Stimulated activated CD4-positive, alpha-beta T cell treated with anti-CD3 and anti-CD28 coated beads, Interleukin-15, amount 100 ng/mL, for 24 hours (primary cell): Measurements from ENCODE around the gene ARHGAP45.
"Not testable (repeated sequence)": the region's sequence is repeated elsewhere in the genome, so short reads cannot be mapped to it uniquely, and the experiment has no call there.

Experiments used
- DNase-seq: peaks from one replicate; pipeline ENCODE4 v3.0.0-alpha.2; 2020

Gene ARHGAP45

GRCh38 chr19:1105008-1105872, 38.3 kb downstream of the ARHGAP45 start:
- no peak for DNase-seq

GRCh38 chr19:1105873-1106840, 39.2 kb downstream of the ARHGAP45 start:
- DNase-seq: no peak

- DNase-seq: no peak
Observed at GRCh38 chr19:1106841-1107660, 40.1 kb downstream of the ARHGAP45 start.

GRCh38 chr19:1107661-1108261, 40.8 kb downstream of the ARHGAP45 start:
- no peak for DNase-seq

GRCh38 chr19:1108291-1109031, 41.5 kb downstream of the ARHGAP45 start:
- no peak for DNase-seq

GRCh38 chr19:1109032-1109551, 42.1 kb downstream of the ARHGAP45 start:
- DNase-seq: no peak

- DNase-seq: no peak
Observed at GRCh38 chr19:1109697-1110671, 43.0 kb downstream of the ARHGAP45 start.

GRCh38 chr19:1110809-1111640, 44.1 kb downstream of the ARHGAP45 start:
- no peak for DNase-seq

- DNase-seq: no peak
Observed at GRCh38 chr19:1111641-1112267, 44.8 kb downstream of the ARHGAP45 start.

- no peak for DNase-seq
Observed at GRCh38 chr19:1112268-1113029, 45.5 kb downstream of the ARHGAP45 start.

- peak; percentile 92 for DNase-seq
Observed at GRCh38 chr19:1113030-1113985, 46.3 kb downstream of the ARHGAP45 start.

GRCh38 chr19:1113986-1114483, 47.1 kb downstream of the ARHGAP45 start:
- no peak for DNase-seq

GRCh38 chr19:1114728-1115127, 47.8 kb downstream of the ARHGAP45 start:
- not testable (repeated sequence) for DNase-seq

- no peak for DNase-seq
Observed at GRCh38 chr19:1115646-1116420, 48.9 kb downstream of the ARHGAP45 start.
